ENCODE measurements around the gene SLC7A7.

The SLC7A7 gene

DNA sequence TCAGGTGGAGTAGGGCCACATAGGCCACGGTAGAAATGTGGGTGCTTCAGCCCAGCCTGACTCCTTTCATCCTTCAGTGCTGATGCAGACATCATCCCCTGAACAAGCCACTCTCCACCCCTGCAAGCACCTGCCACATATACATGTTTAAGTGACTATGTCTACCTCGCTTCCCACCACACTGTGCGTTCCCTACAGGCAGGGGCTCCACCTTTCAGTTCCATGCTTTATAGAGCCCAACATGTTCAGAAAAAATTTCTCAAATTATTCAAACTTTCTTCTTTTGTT, 11.6 kb downstream of the SLC7A7 start:
- H2BK12ac ChIP-seq (ENCODE audit: low read length): no peak overlapping the region
- H3K4me3 ChIP-seq (ENCODE audit: low read length in 2 of 2): no peak overlapping the region
- no peak overlapping the region for H3K4me2 ChIP-seq (ENCODE audit: insufficient read depth, low read length, poor library complexity, severe bottlenecking)
- H2BK15ac ChIP-seq (ENCODE audit: low read length): no peak overlapping the region
- H3K23ac ChIP-seq (ENCODE audit: low read depth, low read length, poor library complexity): no peak overlapping the region
- H4K8ac ChIP-seq (ENCODE audit: low read depth, low read length): no peak overlapping the region
- no peaks in the 10 kb centered on the region for H3K36me3 ChIP-seq (replicated peaks in 1 of 2; ENCODE audit: control insufficient read depth in 2 of 2, insufficient read depth in 2 of 2, low read length in 2 of 2)
- WGBS, 2 donors (ENCODE audit: extremely low coverage in 2 of 2, insufficient read length in 2 of 2, insufficient replicate concordance in 1 of 2): no CpG with 5 or more reads among the region's 3 CpGs
- no peak overlapping the region for H2BK120ac ChIP-seq (ENCODE audit: low read depth, low read length)
- no peaks in the 10 kb centered on the region for H3K9me3 ChIP-seq (replicated peaks in 1 of 2; ENCODE audit: control insufficient read depth in 2 of 2, insufficient read depth in 1 of 2, low read depth in 1 of 2, low read length in 2 of 2)
- H2BK5ac ChIP-seq (ENCODE audit: low read length): no peak overlapping the region
- H3K4me1 ChIP-seq (ENCODE audit: control insufficient read depth in 2 of 2, insufficient read depth in 1 of 2, low read depth in 1 of 2, low read length in 2 of 2): no peaks in the 10 kb centered on the region
- H2AFZ ChIP-seq (ENCODE audit: low read length): no peak overlapping the region
- no peak overlapping the region for H3K18ac ChIP-seq (ENCODE audit: low read length)
- H3K4ac ChIP-seq (ENCODE audit: low read length): no peak overlapping the region
- no peak overlapping the region for H2AK5ac ChIP-seq (ENCODE audit: low read depth, low read length)
- DNase-seq (ENCODE audit: low spot score): no peak
- H3K27me3 ChIP-seq (ENCODE audit: control insufficient read depth in 3 of 3, insufficient read depth in 3 of 3, low read depth in 1 of 3, low read length in 3 of 3): peaks cover 0 to 4% (median 0%) of the 10 kb centered on the region in 3 experiments
- no peak overlapping the region for H3K14ac ChIP-seq (ENCODE audit: low read length)
- H4K91ac ChIP-seq (ENCODE audit: low read depth, low read length, poor library complexity): no peak overlapping the region
- H3K27ac ChIP-seq (replicated peaks; ENCODE audit: low read length): no peak overlapping the region
- no peak overlapping the region for H3K9ac ChIP-seq (ENCODE audit: low read depth, low read length, poor library complexity)
- no peaks in the 10 kb centered on the region for H3K79me1 ChIP-seq (ENCODE audit: low read depth, low read length)

DNA sequence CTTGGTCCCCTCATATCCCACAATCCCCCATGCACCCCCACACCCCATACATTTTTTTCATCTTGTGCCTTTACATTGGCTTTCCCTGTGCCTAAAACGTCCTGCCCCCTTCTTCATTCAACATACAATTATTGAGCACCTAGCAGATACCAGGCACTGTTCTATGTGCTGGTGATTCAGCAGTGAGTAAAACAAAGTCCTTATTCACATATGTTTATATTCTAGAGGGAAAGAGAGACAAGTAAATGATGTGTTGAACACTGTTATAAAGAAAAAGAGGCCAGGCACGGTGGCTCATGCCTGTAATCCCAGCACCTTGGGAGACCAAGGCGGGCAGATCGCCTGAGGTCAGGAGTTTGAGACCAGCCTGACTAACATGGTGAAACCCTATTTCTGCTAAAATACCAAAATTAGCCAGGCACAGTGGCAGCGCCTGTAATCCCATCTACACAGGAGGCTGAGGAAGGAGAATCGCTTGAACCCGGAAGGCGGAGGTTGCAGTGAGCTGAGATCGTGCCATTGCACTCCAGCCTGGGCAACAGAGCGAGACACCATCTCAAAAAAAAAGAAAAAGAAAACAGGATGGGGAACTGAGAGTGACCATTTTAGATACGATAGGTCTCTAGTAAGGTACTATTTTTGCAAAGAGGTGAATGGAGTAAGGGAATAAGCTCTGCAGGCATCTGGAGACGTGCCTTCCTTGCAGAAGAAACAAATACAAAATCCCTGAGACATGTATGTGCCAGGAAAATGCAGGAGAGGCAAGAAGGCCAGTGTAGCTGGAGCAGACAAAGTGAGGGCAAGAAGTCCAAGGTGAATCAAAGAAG, 12.2 kb downstream of the SLC7A7 start:
- Histone ChIP-seq H3K9ac (ENCODE audit: low read depth, low read length, poor library complexity) (no peak overlapping the region), H2BK120ac (ENCODE audit: low read depth, low read length) (no peak overlapping the region), H3K79me1 (ENCODE audit: low read depth, low read length) (no peaks in the 10 kb centered on the region), H2BK15ac (ENCODE audit: low read length) (no peak overlapping the region), H2AK5ac (ENCODE audit: low read depth, low read length) (no peak overlapping the region), H2BK5ac (ENCODE audit: low read length) (no peak overlapping the region), H2AFZ (ENCODE audit: low read length) (no peak overlapping the region), H3K18ac (ENCODE audit: low read length) (no peak overlapping the region), H3K27me3 (ENCODE audit: control insufficient read depth in 3 of 3, insufficient read depth in 3 of 3, low read depth in 1 of 3, low read length in 3 of 3) (peaks cover 0 to 4% (median 0%) of the 10 kb centered on the region in 3 experiments), H3K23ac (ENCODE audit: low read depth, low read length, poor library complexity) (no peak overlapping the region), H3K4me3 (ENCODE audit: low read length in 2 of 2) (no peak overlapping the region), H3K4ac (ENCODE audit: low read length) (no peak overlapping the region), H3K36me3 (replicated peaks in 1 of 2; ENCODE audit: control insufficient read depth in 2 of 2, insufficient read depth in 2 of 2, low read length in 2 of 2) (no peaks in the 10 kb centered on the region), H3K4me2 (ENCODE audit: insufficient read depth, low read length, poor library complexity, severe bottlenecking) (no peak overlapping the region), H4K91ac (ENCODE audit: low read depth, low read length, poor library complexity) (no peak overlapping the region), H3K9me3 (replicated peaks in 1 of 2; ENCODE audit: control insufficient read depth in 2 of 2, insufficient read depth in 1 of 2, low read depth in 1 of 2, low read length in 2 of 2) (no peaks in the 10 kb centered on the region), H4K8ac (ENCODE audit: low read depth, low read length) (no peak overlapping the region), H3K14ac (ENCODE audit: low read length) (no peak overlapping the region), H3K4me1 (ENCODE audit: control insufficient read depth in 2 of 2, insufficient read depth in 1 of 2, low read depth in 1 of 2, low read length in 2 of 2) (no peaks in the 10 kb centered on the region), H2BK12ac (ENCODE audit: low read length) (no peak overlapping the region), H3K27ac (replicated peaks; ENCODE audit: low read length) (no peak overlapping the region)
- WGBS, 2 donors (ENCODE audit: extremely low coverage in 2 of 2, insufficient read length in 2 of 2, insufficient replicate concordance in 1 of 2): no CpG with 5 or more reads among the region's 12 CpGs
- no peak for DNase-seq (ENCODE audit: low spot score)

DNA sequence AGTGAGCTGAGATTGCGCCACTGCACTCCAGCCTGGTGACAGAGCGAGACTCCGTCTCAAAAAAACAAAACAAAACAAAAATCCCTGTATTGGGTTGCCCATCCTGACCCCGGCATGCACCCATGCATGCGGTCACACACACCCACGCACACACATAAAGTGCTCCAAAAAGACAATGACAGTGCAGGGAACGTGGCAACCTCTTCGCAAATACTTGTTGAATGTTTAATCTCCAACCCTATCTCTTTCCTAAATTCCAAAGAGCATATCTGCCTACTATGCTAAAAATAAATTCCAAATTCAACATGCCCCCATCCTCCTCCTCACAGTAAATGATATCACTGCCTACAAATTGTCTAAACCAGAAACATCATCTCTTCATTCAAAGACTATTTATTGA, 13.5 kb downstream of the SLC7A7 start:
- no peak overlapping the region for H2BK15ac ChIP-seq (ENCODE audit: low read length)
- no peaks in the 10 kb centered on the region for H3K79me1 ChIP-seq (ENCODE audit: low read depth, low read length)
- no peak overlapping the region for H4K8ac ChIP-seq (ENCODE audit: low read depth, low read length)
- H3K9ac ChIP-seq (ENCODE audit: low read depth, low read length, poor library complexity): no peak overlapping the region
- H3K27ac ChIP-seq (replicated peaks; ENCODE audit: low read length): no peak overlapping the region
- DNase-seq (ENCODE audit: low spot score): no peak
- H3K4me3 ChIP-seq (ENCODE audit: low read length in 2 of 2): no peak overlapping the region
- H3K4me2 ChIP-seq (ENCODE audit: insufficient read depth, low read length, poor library complexity, severe bottlenecking): no peak overlapping the region
- no peak overlapping the region for H3K4ac ChIP-seq (ENCODE audit: low read length)
- H2BK5ac ChIP-seq (ENCODE audit: low read length): no peak overlapping the region
- no peak overlapping the region for H4K91ac ChIP-seq (ENCODE audit: low read depth, low read length, poor library complexity)
- H3K14ac ChIP-seq (ENCODE audit: low read length): no peak overlapping the region
- no peaks in the 10 kb centered on the region for H3K9me3 ChIP-seq (replicated peaks in 1 of 2; ENCODE audit: control insufficient read depth in 2 of 2, insufficient read depth in 1 of 2, low read depth in 1 of 2, low read length in 2 of 2)
- no peak overlapping the region for H3K18ac ChIP-seq (ENCODE audit: low read length)
- H3K36me3 ChIP-seq (replicated peaks in 1 of 2; ENCODE audit: control insufficient read depth in 2 of 2, insufficient read depth in 2 of 2, low read length in 2 of 2): no peaks in the 10 kb centered on the region
- no CpG with 5 or more reads among the region's 8 CpGs for WGBS, 2 donors (ENCODE audit: extremely low coverage in 2 of 2, insufficient read length in 2 of 2, insufficient replicate concordance in 1 of 2)
- H3K27me3 ChIP-seq (ENCODE audit: control insufficient read depth in 3 of 3, insufficient read depth in 3 of 3, low read depth in 1 of 3, low read length in 3 of 3): peaks cover 0 to 4% (median 0%) of the 10 kb centered on the region in 3 experiments
- H3K23ac ChIP-seq (ENCODE audit: low read depth, low read length, poor library complexity): no peak overlapping the region
- H2AK5ac ChIP-seq (ENCODE audit: low read depth, low read length): no peak overlapping the region
- no peak overlapping the region for H2BK120ac ChIP-seq (ENCODE audit: low read depth, low read length)
- H2BK12ac ChIP-seq (ENCODE audit: low read length): no peak overlapping the region
- H3K4me1 ChIP-seq (ENCODE audit: control insufficient read depth in 2 of 2, insufficient read depth in 1 of 2, low read depth in 1 of 2, low read length in 2 of 2): peaks cover 0 to 2% of the 10 kb centered on the region in 2 donors
- H2AFZ ChIP-seq (ENCODE audit: low read length): no peak overlapping the region

DNA sequence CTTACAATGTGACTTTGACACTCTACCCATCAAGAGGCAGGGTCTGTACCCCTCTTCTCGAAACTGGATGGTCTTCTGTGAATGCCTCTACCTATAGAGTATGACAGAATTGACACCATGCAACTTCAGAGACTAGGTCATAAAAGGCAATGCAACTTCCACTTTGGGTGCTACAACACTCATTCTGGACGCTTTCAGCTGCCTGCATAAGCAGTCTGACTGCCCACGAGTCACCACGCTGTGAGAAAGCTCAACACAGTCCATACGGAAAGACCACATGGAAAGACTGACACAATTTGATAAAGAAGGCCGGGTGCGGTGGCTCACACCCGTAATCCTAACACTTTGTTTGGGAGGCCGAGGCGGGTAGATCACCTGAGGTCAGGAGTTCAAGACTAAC, 14.9 kb downstream of the SLC7A7 start:
- no peak overlapping the region for H3K9ac ChIP-seq (ENCODE audit: low read depth, low read length, poor library complexity)
- H4K91ac ChIP-seq (ENCODE audit: low read depth, low read length, poor library complexity): no peak overlapping the region
- H3K18ac ChIP-seq (ENCODE audit: low read length): no peak overlapping the region
- H2BK120ac ChIP-seq (ENCODE audit: low read depth, low read length): no peak overlapping the region
- H2BK12ac ChIP-seq (ENCODE audit: low read length): no peak overlapping the region
- no peak overlapping the region for H3K27ac ChIP-seq (replicated peaks; ENCODE audit: low read length)
- no peak overlapping the region for H2AFZ ChIP-seq (ENCODE audit: low read length)
- no peak overlapping the region for H3K4ac ChIP-seq (ENCODE audit: low read length)
- H3K79me1 ChIP-seq (ENCODE audit: low read depth, low read length): no peaks in the 10 kb centered on the region
- no peak overlapping the region for H3K4me2 ChIP-seq (ENCODE audit: insufficient read depth, low read length, poor library complexity, severe bottlenecking)
- H3K9me3 ChIP-seq (replicated peaks in 1 of 2; ENCODE audit: control insufficient read depth in 2 of 2, insufficient read depth in 1 of 2, low read depth in 1 of 2, low read length in 2 of 2): no peaks in the 10 kb centered on the region
- no peak overlapping the region for H2BK5ac ChIP-seq (ENCODE audit: low read length)
- H3K14ac ChIP-seq (ENCODE audit: low read length): no peak overlapping the region
- no peaks in the 10 kb centered on the region for H3K36me3 ChIP-seq (replicated peaks in 1 of 2; ENCODE audit: control insufficient read depth in 2 of 2, insufficient read depth in 2 of 2, low read length in 2 of 2)
- H3K4me1 ChIP-seq (ENCODE audit: control insufficient read depth in 2 of 2, insufficient read depth in 1 of 2, low read depth in 1 of 2, low read length in 2 of 2): peaks cover 0 to 2% of the 10 kb centered on the region in 2 donors
- no peak overlapping the region for H3K23ac ChIP-seq (ENCODE audit: low read depth, low read length, poor library complexity)
- no peak overlapping the region for H2AK5ac ChIP-seq (ENCODE audit: low read depth, low read length)
- H3K4me3 ChIP-seq (ENCODE audit: low read length in 2 of 2): no peak overlapping the region
- no peak for DNase-seq (ENCODE audit: low spot score)
- H3K27me3 ChIP-seq (ENCODE audit: control insufficient read depth in 3 of 3, insufficient read depth in 3 of 3, low read depth in 1 of 3, low read length in 3 of 3): peaks cover 0 to 11% (median 0%) of the 10 kb centered on the region in 3 experiments
- no peak overlapping the region for H4K8ac ChIP-seq (ENCODE audit: low read depth, low read length)
- H2BK15ac ChIP-seq (ENCODE audit: low read length): no peak overlapping the region
- WGBS, 2 donors (ENCODE audit: extremely low coverage in 2 of 2, insufficient read length in 2 of 2, insufficient replicate concordance in 1 of 2): no CpG with 5 or more reads among the region's 10 CpGs
